H1 (cell line): ENCODE results near the gene BEST1. TPM values are rescaled to one million over a fixed set of nuclear protein-coding genes. Genes with fewer than 3 reads are reported as not detected.
A peak's percentile ranks its signal among the peaks of the same experiment; 100 is the strongest.
"Not testable (repeated sequence)": the region's sequence is repeated elsewhere in the genome, so short reads cannot be mapped to it uniquely, and the experiment has no call there.

Source experiments
- CTCF ChIA-PET: fragments of 300-600 bp; sonication (Branson Sonifier 250); formaldehyde crosslinking; loops from one replicate; lab custom pipeline; 2021; ENCODE audit not compliant: partially characterized antibody; lab: Charles Lee
- POLR2A ChIA-PET: fragments of 300-600 bp; sonication (Branson Sonifier 250); formaldehyde crosslinking; loops from one replicate; lab custom pipeline; 2021; ENCODE audit warnings: inconsistent platforms; ENCODE audit not compliant: partially characterized antibody; lab: Charles Lee
- DNase-seq, 2 experiments: peaks; one replicate each; pipeline versions ENCODE4 v3.0.0 to v3.0.0-alpha.2; 2010 to 2022; ENCODE audit warnings: low spot score in 2 of 2, low read depth in 1 of 2, mixed read lengths in 1 of 2
- FAIRE-seq: peaks from 2 replicates; lab custom pipeline; 2011; peaks lifted over from hg19 to GRCh38; lab: Jason Lieb, UNC
- H2AFZ ChIP-seq: 2 replicates; pipeline ENCODE4 v1.8.1; 2012; ENCODE audit warnings: low read length, inconsistent platforms
- H2AK5ac ChIP-seq: 2 replicates; pipeline ENCODE4 v1.6.1; 2013; ENCODE audit warnings: low read depth, low read length
- H2BK120ac ChIP-seq: replicated peaks from 2 replicates; pipeline ENCODE3; 2013; ENCODE audit warnings: low read depth, low read length, inconsistent platforms
- H2BK12ac ChIP-seq: 2 replicates; pipeline ENCODE4 v1.6.1; 2013; ENCODE audit warnings: low read depth, low read length
- H2BK15ac ChIP-seq: 2 replicates; pipeline ENCODE4 v1.6.1; 2013; ENCODE audit warnings: low read length
- H2BK20ac ChIP-seq: 2 replicates; pipeline ENCODE4 v1.6.1; 2013; ENCODE audit warnings: low read length
- H2BK5ac ChIP-seq: 2 replicates; pipeline ENCODE4 v1.6.1; 2013; ENCODE audit warnings: low read depth, low read length
- H3K14ac ChIP-seq: 2 replicates; pipeline ENCODE4 v1.6.1; 2013; ENCODE audit warnings: inconsistent platforms; ENCODE audit not compliant: insufficient read length
- H3K18ac ChIP-seq: 2 replicates; pipeline ENCODE4 v1.6.1; 2013; ENCODE audit warnings: low read length; ENCODE audit errors: extremely low read depth
- H3K23ac ChIP-seq: 2 replicates; pipeline ENCODE4 v1.6.1; 2013; ENCODE audit warnings: inconsistent platforms; ENCODE audit not compliant: insufficient read length
- H3K23me2 ChIP-seq: 2 replicates; pipeline ENCODE4 v1.6.1; 2013; ENCODE audit warnings: low read depth, low read length
- H3K27ac ChIP-seq: 2 replicates; pipeline ENCODE4 v1.6.1; 2011; ENCODE audit warnings: low read depth, low read length, inconsistent platforms
- H3K27me3 ChIP-seq, 4 experiments: replicated peaks in 1 of 4; 1 replicate in 1 of 4; 2 replicates in 3 of 4; pipeline versions ENCODE4 v1.6.1 to v1.8.1; 2011 to 2013; ENCODE audit warnings: low read length in 3 of 4, mild to moderate bottlenecking in 3 of 4, inconsistent platforms in 2 of 4, mixed read lengths in 2 of 4, moderate library complexity in 1 of 4; ENCODE audit not compliant: control insufficient read depth in 3 of 4, insufficient read depth in 3 of 4; ENCODE audit errors: extremely low read depth in 1 of 4
- H3K36me3 ChIP-seq, 4 experiments: 2 replicates each; pipeline versions ENCODE4 v1.6.1 to v1.8.1; 2011 to 2013; ENCODE audit warnings: mild to moderate bottlenecking in 4 of 4, low read length in 3 of 4, moderate library complexity in 2 of 4, control low read depth in 1 of 4, inconsistent platforms in 1 of 4; ENCODE audit not compliant: insufficient read depth in 4 of 4, control insufficient read depth in 2 of 4
- H3K4ac ChIP-seq: replicated peaks from 2 replicates; pipeline ENCODE3; 2013; ENCODE audit warnings: low read length, low read depth, mixed read lengths, inconsistent platforms; ENCODE audit not compliant: insufficient read length
- H3K4me1 ChIP-seq, 4 experiments: replicated peaks in 1 of 4; 1 replicate in 1 of 4; 2 replicates in 3 of 4; pipeline versions ENCODE4 v1.6.1 to v1.8.1; 2011 to 2013; ENCODE audit warnings: low read length in 3 of 4, inconsistent platforms in 2 of 4, mixed read lengths in 1 of 4; ENCODE audit not compliant: insufficient read depth in 4 of 4, control insufficient read depth in 3 of 4
- H3K4me2 ChIP-seq, 2 experiments: 2 replicates each; pipeline versions ENCODE4 v1.6.1 to v1.8.1; 2011 to 2013; ENCODE audit warnings: low read depth in 2 of 2, low read length in 2 of 2, control low read depth in 1 of 2, inconsistent platforms in 1 of 2, mild to moderate bottlenecking in 1 of 2; ENCODE audit not compliant: insufficient read depth in 1 of 2
- H3K4me3 ChIP-seq, 4 experiments: fragments of 200-600, 300-600 bp in 1 of 4; sonication (generic), shearing (Covaris generic), sonication (Bioruptor Twin) in 1 of 4; 2 replicates each; pipeline versions ENCODE4 v1.5.1 to v1.8.1; 2011 to 2016; ENCODE audit warnings: low read length in 4 of 4, low read depth in 3 of 4, control low read depth in 2 of 4, inconsistent platforms in 2 of 4, mild to moderate bottlenecking in 2 of 4, mixed read lengths in 1 of 4, moderate library complexity in 1 of 4; ENCODE audit not compliant: insufficient read depth in 2 of 4; ENCODE audit errors: extremely low read depth in 1 of 4
- H3K56ac ChIP-seq: replicated peaks from 2 replicates; pipeline ENCODE3; 2013; ENCODE audit warnings: low read depth, mild to moderate bottlenecking, mixed read lengths, low read length, inconsistent platforms; ENCODE audit not compliant: insufficient read length
- H3K79me1 ChIP-seq: 2 replicates; pipeline ENCODE4 v1.6.1; 2013; ENCODE audit warnings: low read depth, low read length, control low read depth
- H3K79me2 ChIP-seq, 2 experiments: 2 replicates each; pipeline versions ENCODE4 v1.6.1 to v1.8.1; 2012 to 2013; ENCODE audit warnings: low read length in 2 of 2, mild to moderate bottlenecking in 2 of 2, inconsistent platforms in 1 of 2; ENCODE audit not compliant: insufficient read depth in 2 of 2, control insufficient read depth in 1 of 2
- H3K9ac ChIP-seq, 4 experiments: replicated peaks in 1 of 4; 1 replicate in 1 of 4; 2 replicates in 3 of 4; pipeline versions ENCODE4 v1.6.1 to v1.8.1; 2011 to 2013; ENCODE audit warnings: low read depth in 3 of 4, low read length in 3 of 4, control low read depth in 2 of 4, mild to moderate bottlenecking in 2 of 4, moderate library complexity in 2 of 4, inconsistent platforms in 1 of 4; ENCODE audit errors: extremely low read depth in 1 of 4
- H3K9me3 ChIP-seq, 2 experiments: 2 replicates each; pipeline versions ENCODE4 v1.6.1 to v1.8.1; 2012 to 2013; ENCODE audit warnings: mild to moderate bottlenecking in 2 of 2, moderate library complexity in 2 of 2, control low read depth in 1 of 2, inconsistent platforms in 1 of 2, low read depth in 1 of 2, low read length in 1 of 2, mixed read lengths in 1 of 2; ENCODE audit not compliant: insufficient read depth in 2 of 2
- H4K20me1 ChIP-seq, 2 experiments: replicated peaks in 1 of 2; 2 replicates each; pipeline versions ENCODE3 to v1.8.1; 2011 to 2013; ENCODE audit warnings: inconsistent platforms in 2 of 2, low read length in 2 of 2, mild to moderate bottlenecking in 1 of 2; ENCODE audit not compliant: insufficient read depth in 2 of 2, control insufficient read depth in 1 of 2
- H4K5ac ChIP-seq: 2 replicates; pipeline ENCODE4 v1.6.1; 2013; ENCODE audit warnings: low read length, low read depth, mixed read lengths, inconsistent platforms; ENCODE audit not compliant: insufficient read length
- H4K8ac ChIP-seq: 2 replicates; pipeline ENCODE4 v1.8.0; 2013; ENCODE audit warnings: mild to moderate bottlenecking, moderate library complexity, low read length, inconsistent platforms; ENCODE audit not compliant: insufficient read depth; ENCODE audit errors: extremely low read depth
- H4K91ac ChIP-seq: replicated peaks from 2 replicates; pipeline ENCODE3; 2013; ENCODE audit warnings: low read length, mixed read lengths, inconsistent platforms; ENCODE audit not compliant: insufficient read length
- WGBS, 2 experiments: shearing (Covaris generic) in 1 of 2; methylation state at CpG; one replicate each; pipeline versions ENCODE4 v1.1.6 to v1.1.7; 2013 to 2015; ENCODE audit warnings: low lambda C conversion rate in 2 of 2, mixed read lengths in 2 of 2, inconsistent platforms in 1 of 2, low coverage in 1 of 2, missing lambda C conversion rate in 1 of 2; ENCODE audit not compliant: insufficient replicate concordance in 2 of 2, insufficient coverage in 1 of 2, insufficient read length in 1 of 2; ENCODE audit errors: extremely low coverage in 1 of 2, missing lambda C conversion rate in 1 of 2; 5-methylcytosine and 5-hydroxymethylcytosine counted together
- polyA plus RNA-seq, 7 experiments: library from polyadenylated mRNA; depleted of rRNA in 3 of 7; stranded (reverse) in 5 of 7; unstranded in 2 of 7; fragments of >200 nt in 5 of 7; fragments of 200-250 nt in 2 of 7; gene quantifications; 1 replicate in 5 of 7; 2 replicates in 1 of 7; 4 replicates in 1 of 7; pipeline versions ENCODE4 v1.2.1 to v1.2.3, GENCODE V29; 2011 to 2013; ENCODE audit warnings: missing spikeins in 2 of 7, mixed read lengths in 2 of 7
- total RNA-seq: library from RNA; stranded (reverse); fragmentation: NEBNext Ultra II Directional; extraction: Animal tissue kit (Norgen Biotek cat#: 25700); gene quantifications from 2 replicates; pipeline ENCODE4 v1.2.1, GENCODE V29; 2021

BEST1 gene
- total and polyA plus RNA-seq, 2 of the 8 experiments (the other 6 are each of a cell fraction or from before 2014, with no cell fraction given): 0.22 to 0.62 TPM

- DNase-seq, H3K23me2 ChIP-seq, H3K4ac ChIP-seq, H3K27me3 ChIP-seq, H4K20me1 ChIP-seq, H3K18ac ChIP-seq, H4K91ac ChIP-seq, H3K56ac ChIP-seq, H3K14ac ChIP-seq, H3K4me2 ChIP-seq, H4K8ac ChIP-seq, H3K79me2 ChIP-seq, H3K36me3 ChIP-seq, H3K27ac ChIP-seq, H2AK5ac ChIP-seq, H4K5ac ChIP-seq, H3K23ac ChIP-seq, H3K9ac ChIP-seq, H3K79me1 ChIP-seq, FAIRE-seq, H3K4me3 ChIP-seq, H2BK15ac ChIP-seq, H2AFZ ChIP-seq, H3K9me3 ChIP-seq, H2BK5ac ChIP-seq: not testable (repeated sequence)
- peak overlapping the region; percentile 14 for H2BK120ac ChIP-seq
- H3K4me1 ChIP-seq: peaks cover 3 to 16% (median 6%) of the 10 kb centered on the region in 4 experiments
- peak overlapping the region; percentile 85; the same call in 1 of the 2 replicates for H2BK12ac ChIP-seq
- CTCF ChIA-PET: interaction anchor here (1.3 to 2.2 kb wide), 4 partner anchors 52 to 106 kb away, joined by 3 to 7 read pairs (median 4); no protein-coding TSS in a partner anchor
- 90% methylated on average over 8 of the region's 8 CpGs; no CpG with 5 or more reads in 1 of the 2 experiments for WGBS, 2 experiments
- 0 out of 2 replicates have a peak overlapping the region, but pooled peaks have one; percentile 23 for H2BK20ac ChIP-seq
- POLR2A ChIA-PET: interaction anchor here (1.3 to 2.8 kb wide), 4 partner anchors 8 to 38 kb away, joined by 3 to 15 read pairs (median 6); partner anchors contain the start of gene FTH1
Observed at GRCh38 chr11:62002283-62002682, 52.1 kb downstream of the BEST1 start.
